Tracheal epithelial cell (primary cell): ENCODE data around the gene CEP85L. TPM values are rescaled to one million over a fixed set of nuclear protein-coding genes. Genes with fewer than 3 reads are reported as not detected.

ENCODE experiments used
- total RNA-seq: library from RNA; depleted of rRNA; stranded (reverse); fragments of >200 nt; gene quantifications from 2 replicates; pipeline ENCODE4 v1.2.1, GENCODE V29; 2014

The CEP85L gene
- total RNA-seq, result 4.7 and 9.9 TPM in 2 replicates

DNA sequence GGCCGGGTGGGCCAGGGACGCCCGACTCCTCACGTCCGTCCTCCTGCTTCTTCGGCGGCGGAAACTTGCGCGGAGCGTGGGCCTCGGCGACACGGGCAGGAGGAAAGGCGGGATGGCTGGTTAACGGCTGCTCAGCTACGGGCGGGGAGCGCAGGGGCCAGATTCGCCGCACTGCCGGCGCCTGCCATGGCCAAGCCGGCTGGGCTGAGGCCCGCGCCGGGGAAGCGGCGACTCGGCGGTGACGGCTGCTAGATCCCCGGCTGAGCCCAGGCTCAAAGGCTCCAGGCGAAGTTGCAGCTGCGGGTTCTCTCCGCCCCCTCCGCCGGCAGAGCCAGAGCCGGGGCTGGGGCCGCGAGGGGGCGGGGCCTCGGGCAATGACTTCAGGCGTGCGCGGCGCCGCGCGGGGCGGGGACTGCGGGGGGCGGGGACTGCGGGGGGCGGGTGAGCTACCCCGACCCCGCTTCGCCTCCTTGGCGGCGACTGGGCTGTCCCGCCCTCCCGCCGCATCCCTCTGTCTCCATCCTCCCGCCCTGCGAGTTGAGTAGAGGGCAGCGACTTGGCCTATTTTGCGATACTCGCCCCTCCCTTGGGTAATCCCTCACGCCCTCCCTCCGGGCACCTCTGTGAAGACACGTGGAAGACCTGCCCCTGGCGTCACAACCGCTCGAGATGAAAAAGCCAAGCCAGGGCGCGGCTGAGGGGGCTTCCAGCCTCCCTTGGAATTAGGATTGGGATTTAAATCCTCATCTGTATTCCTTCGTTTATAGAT lies at the start of gene CEP85L:
Gene CEP85L, minus strand, starts transcription at position 310 of the 769 bp plus-strand sequence. CDS start 322 bp downstream, outside the sequence.

DNA sequence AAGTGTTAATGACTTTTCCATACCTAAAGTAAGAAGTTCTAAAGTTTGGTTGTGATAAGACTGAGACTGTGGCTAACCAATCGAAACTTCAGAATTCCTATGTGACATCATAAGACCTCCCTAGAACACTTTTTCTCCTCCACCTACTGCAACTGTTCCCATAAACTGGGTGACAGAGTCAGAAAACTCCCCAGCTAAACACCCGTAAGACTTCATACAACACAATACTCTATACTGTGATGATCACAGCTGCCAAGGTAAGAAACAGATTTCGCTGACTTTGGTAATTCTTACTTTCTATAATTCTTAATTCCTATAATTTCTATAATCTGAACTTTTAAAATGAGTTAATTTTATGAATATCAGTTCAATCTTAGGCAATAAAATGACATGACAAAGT lies 103.3 kb downstream of the CEP85L start, which contains the start of gene PLN:
Gene PLN, plus strand, starts transcription at position 161 of the 400 bp plus-strand sequence. CDS start 10,626 bp downstream, outside the sequence.

Other genes with a start within 250 kb of the CEP85L start
- gene PLN, start 103.3 kb downstream of the CEP85L start, total RNA-seq, result not detected in 2 replicates
- gene ASF1A, start 242.6 kb upstream of the CEP85L start, total RNA-seq, result 10.4 and 14.9 TPM in 2 replicates